Nephron (organoid): ENCODE results near the gene SYNPO.
A peak's percentile ranks its signal among the peaks of the same experiment; 100 is the strongest.

ENCODE experiments used
- H3K27ac Mint-ChIP-seq, 3 experiments: 2 replicates each; pipeline ENCODE4 v1.8.0; 2020; ENCODE audit warnings: mixed read lengths in 3 of 3, mild to moderate bottlenecking in 2 of 3, moderate library complexity in 1 of 3
- H3K27me3 Mint-ChIP-seq: 2 replicates; pipeline ENCODE4 v1.8.0; 2021; ENCODE audit warnings: low read depth, mild to moderate bottlenecking, moderate library complexity, mixed read lengths
- H3K36me3 Mint-ChIP-seq: 2 replicates; pipeline ENCODE4 v1.8.0; 2020; ENCODE audit warnings: low read depth, mixed read lengths
- H3K4me1 Mint-ChIP-seq: 2 replicates; pipeline ENCODE4 v1.8.0; 2020; ENCODE audit warnings: mixed read lengths
- H3K4me3 Mint-ChIP-seq, 3 experiments: 2 replicates each; pipeline ENCODE4 v1.8.0; 2020; ENCODE audit warnings: mild to moderate bottlenecking in 3 of 3, mixed read lengths in 3 of 3, moderate library complexity in 2 of 3
- H3K9me3 Mint-ChIP-seq: 2 replicates; pipeline ENCODE4 v1.8.0; 2020; ENCODE audit warnings: mixed read lengths
- TF ChIP-seq, protein P1 (sequence below), 3 experiments: fragments of 200-600 bp; sonication (generic); IDR thresholded peaks; one replicate each; pipeline ENCODE4 v1.5.0; 2021; ENCODE audit warnings: antibody characterized with exemption in 3 of 3; ENCODE audit not compliant: unreplicated experiment in 3 of 3

Gene SYNPO

GRCh38 chr5:150596313-150596712, 44.1 kb upstream of the SYNPO start:
- Mint-ChIP-seq H3K9me3 (no peaks in the 10 kb centered on the region), H3K27ac (peak overlapping the region; percentile 86 to 96 (median 88)), H3K4me1 (peaks cover 90% of the 10 kb centered on the region), H3K4me3 (peak overlapping the region in 2 of 3 experiments; percentile 8 to 38), H3K27me3 (no peaks in the 10 kb centered on the region), H3K36me3 (no peaks in the 10 kb centered on the region)
- TF ChIP-seq, protein P1, sequence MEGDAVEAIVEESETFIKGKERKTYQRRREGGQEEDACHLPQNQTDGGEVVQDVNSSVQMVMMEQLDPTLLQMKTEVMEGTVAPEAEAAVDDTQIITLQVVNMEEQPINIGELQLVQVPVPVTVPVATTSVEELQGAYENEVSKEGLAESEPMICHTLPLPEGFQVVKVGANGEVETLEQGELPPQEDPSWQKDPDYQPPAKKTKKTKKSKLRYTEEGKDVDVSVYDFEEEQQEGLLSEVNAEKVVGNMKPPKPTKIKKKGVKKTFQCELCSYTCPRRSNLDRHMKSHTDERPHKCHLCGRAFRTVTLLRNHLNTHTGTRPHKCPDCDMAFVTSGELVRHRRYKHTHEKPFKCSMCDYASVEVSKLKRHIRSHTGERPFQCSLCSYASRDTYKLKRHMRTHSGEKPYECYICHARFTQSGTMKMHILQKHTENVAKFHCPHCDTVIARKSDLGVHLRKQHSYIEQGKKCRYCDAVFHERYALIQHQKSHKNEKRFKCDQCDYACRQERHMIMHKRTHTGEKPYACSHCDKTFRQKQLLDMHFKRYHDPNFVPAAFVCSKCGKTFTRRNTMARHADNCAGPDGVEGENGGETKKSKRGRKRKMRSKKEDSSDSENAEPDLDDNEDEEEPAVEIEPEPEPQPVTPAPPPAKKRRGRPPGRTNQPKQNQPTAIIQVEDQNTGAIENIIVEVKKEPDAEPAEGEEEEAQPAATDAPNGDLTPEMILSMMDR (IDR thresholded peaks at IDR 0.05; ENCODE audit: unreplicated experiment in 3 of 3): no peak

DNA sequence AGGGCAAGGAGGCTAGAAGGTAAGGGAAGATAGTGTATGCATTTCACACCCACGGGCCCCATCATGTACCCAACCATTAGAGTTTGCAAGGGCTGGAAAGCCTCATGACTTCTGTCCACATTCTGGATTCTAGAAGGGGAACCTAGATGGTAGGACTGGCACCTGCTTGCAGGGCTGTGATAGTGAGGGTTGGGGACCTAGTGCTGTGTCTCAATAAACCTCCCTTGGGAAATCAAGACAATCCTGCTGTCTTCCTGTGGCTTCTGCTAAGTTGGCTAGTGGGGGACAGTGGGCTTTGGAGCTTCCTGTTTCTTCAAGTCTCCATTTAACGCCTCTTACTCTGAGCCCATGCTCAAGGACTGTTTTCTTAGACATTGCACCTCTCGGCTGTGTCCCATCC, 43.6 kb upstream of the SYNPO start:
- Mint-ChIP-seq H3K9me3 (no peaks in the 10 kb centered on the region), H3K36me3 (no peaks in the 10 kb centered on the region), H3K27me3 (no peaks in the 10 kb centered on the region), H3K27ac (peak overlapping the region; percentile 86 to 96 (median 88)), H3K4me1 (peaks cover 85% of the 10 kb centered on the region), H3K4me3 (no peak overlapping the region)
- TF ChIP-seq, protein P1 (IDR thresholded peaks at IDR 0.05; ENCODE audit: unreplicated experiment in 3 of 3): no peak

- Mint-ChIP-seq H3K36me3 (no peaks in the 10 kb centered on the region), H3K27ac (peak overlapping the region; percentile 79 to 99 (median 97)), H3K9me3 (no peaks in the 10 kb centered on the region), H3K4me1 (peaks cover 83% of the 10 kb centered on the region), H3K27me3 (no peaks in the 10 kb centered on the region), H3K4me3 (peak overlapping the region in 1 of 3 experiments; percentile 38)
- TF ChIP-seq, protein P1 (IDR thresholded peaks at IDR 0.05; ENCODE audit: unreplicated experiment in 3 of 3): no peak
Observed at GRCh38 chr5:150598006-150598405, 42.5 kb upstream of the SYNPO start.

DNA sequence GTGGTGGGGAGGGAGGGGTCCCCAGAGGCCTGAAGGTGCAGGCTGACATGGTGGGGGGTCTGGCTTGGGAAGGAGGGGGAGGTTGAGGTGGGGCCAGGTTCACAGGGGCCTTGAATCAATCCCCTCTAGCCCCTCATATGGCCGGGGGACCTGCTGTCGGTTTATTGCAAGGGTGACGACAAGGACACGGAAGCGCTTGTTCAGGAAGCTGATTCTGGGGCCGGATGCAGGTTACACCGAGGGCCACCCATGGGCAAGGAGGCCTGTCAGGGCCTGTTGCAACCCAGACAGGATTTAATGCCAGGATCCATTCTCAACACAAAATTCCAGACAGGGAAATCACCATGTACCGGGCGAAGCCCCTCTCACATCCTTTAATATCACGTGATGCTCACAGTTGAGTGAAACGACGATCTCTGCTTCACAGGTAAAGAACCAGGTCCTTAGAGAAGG, 41.6 kb upstream of the SYNPO start:
- no peaks in the 10 kb centered on the region for H3K9me3 Mint-ChIP-seq
- H3K4me1 Mint-ChIP-seq: peaks cover 82% of the 10 kb centered on the region
- peak overlapping the region in 2 of 3 experiments; percentile 28 to 88 for H3K4me3 Mint-ChIP-seq
- H3K27ac Mint-ChIP-seq: peak overlapping the region; percentile 79 to 99 (median 97)
- no peaks in the 10 kb centered on the region for H3K36me3 Mint-ChIP-seq
- TF ChIP-seq, protein P1 (IDR thresholded peaks at IDR 0.05; ENCODE audit: unreplicated experiment in 3 of 3): no peak
- H3K27me3 Mint-ChIP-seq: no peaks in the 10 kb centered on the region

- Mint-ChIP-seq H3K4me3 (peak overlapping the region; percentile 6 to 88 (median 28)), H3K27me3 (no peaks in the 10 kb centered on the region), H3K4me1 (peaks cover 82% of the 10 kb centered on the region), H3K9me3 (no peaks in the 10 kb centered on the region), H3K36me3 (no peaks in the 10 kb centered on the region), H3K27ac (peak overlapping the region; percentile 79 to 99 (median 97))
- TF ChIP-seq, protein P1 (IDR thresholded peaks at IDR 0.05; ENCODE audit: unreplicated experiment in 3 of 3): no peak
Observed at GRCh38 chr5:150599281-150599680, 41.2 kb upstream of the SYNPO start.

DNA sequence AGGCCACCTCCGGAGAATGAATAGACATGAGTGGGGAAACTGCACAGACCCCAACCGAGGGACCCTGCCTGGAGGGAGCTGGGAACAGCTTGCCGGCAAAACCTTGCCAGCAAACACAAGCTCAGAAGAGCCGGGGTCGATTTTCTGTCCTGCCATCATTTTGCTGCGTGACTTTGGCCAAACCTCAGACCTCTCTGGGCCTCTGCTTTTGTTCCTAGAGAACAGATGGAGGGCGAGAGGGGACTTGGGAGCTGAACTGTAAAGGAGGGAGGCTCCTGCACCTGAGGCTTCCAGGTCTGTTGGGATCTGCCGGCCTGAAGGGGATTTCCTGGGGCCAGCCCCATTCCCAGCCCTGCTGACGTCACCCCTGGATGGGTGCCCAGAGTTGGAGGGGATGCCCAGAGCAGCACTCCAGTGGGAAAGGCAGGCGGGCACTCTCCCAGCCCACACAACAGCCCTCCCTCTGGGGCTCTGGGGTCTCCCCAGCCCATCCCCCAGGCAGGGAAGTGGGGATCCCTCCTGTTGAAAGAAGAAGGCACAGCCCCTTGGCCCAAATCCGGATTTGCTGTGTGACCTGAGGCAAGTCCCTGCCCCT, 40.4 kb upstream of the SYNPO start:
- Mint-ChIP-seq H3K27ac (peak overlapping the region; percentile 79 to 99 (median 97)), H3K36me3 (no peaks in the 10 kb centered on the region), H3K4me3 (peak overlapping the region; percentile 64 to 88 (median 87)), H3K4me1 (peaks cover 82% of the 10 kb centered on the region), H3K9me3 (no peaks in the 10 kb centered on the region), H3K27me3 (no peaks in the 10 kb centered on the region)
- TF ChIP-seq, protein P1 (IDR thresholded peaks at IDR 0.05; ENCODE audit: unreplicated experiment in 3 of 3): no peak
